ENCODE results near the gene MTUS2. TPM values are rescaled to one million over a fixed set of nuclear protein-coding genes. Genes with fewer than 3 reads are reported as not detected.

MTUS2 gene
- total and polyA plus RNA-seq, 2 of the 8 experiments (the other 6 are each of a cell fraction or from before 2014, with no cell fraction given) = 0.18 to 0.80 TPM

DNA sequence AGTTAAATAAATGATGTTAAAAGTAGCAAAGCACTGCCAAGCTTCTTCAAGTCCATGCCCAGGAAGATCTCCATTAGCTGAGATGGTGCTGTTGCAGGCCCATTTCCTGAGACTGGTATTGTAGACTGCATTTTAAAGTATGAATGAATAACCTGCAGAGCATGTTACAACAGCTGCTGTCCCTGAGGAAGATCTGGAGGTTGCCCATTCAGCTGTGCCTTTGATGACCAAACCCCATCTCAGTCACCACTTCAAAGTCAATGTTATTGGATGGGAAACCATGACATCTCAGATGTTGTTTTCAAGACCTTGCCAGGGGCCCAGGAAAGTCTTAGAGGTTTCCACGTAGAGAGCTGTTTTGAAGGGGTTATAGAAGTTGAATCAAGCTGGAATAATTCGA is 281.3 kb downstream of the MTUS2 start:
- H3K23ac ChIP-seq (ENCODE audit: insufficient read length) = no peak overlapping the region
- TF ChIP-seq CBX8 (IDR thresholded peaks at IDR 0.05; ENCODE audit: borderline replicate concordance, low read depth, low read length) (no peak), SUZ12 (IDR thresholded peaks at IDR 0.05; ENCODE audit: low read length) (no peak), KDM1A (IDR thresholded peaks at IDR 0.05; ENCODE audit: borderline replicate concordance, low read length) (no peak), POLR2A (IDR thresholded peaks at IDR 0.05; ENCODE audit: control extremely low read depth in 1 of 2, low read depth in 2 of 2, low read length in 2 of 2) (no peak), JUND (IDR thresholded peaks at IDR 0.05; ENCODE audit: low read length) (no peak), RBBP5 (IDR thresholded peaks at IDR 0.05; ENCODE audit: borderline replicate concordance, low read depth, low read length) (no peak), RXRA (IDR thresholded peaks at IDR 0.05; ENCODE audit: insufficient read depth, low read depth, low read length) (no peak), CTBP2 (IDR thresholded peaks at IDR 0.05; ENCODE audit: borderline replicate concordance, insufficient read depth, insufficient read length, low read length) (no peak), EZH2 (IDR thresholded peaks at IDR 0.05; ENCODE audit: low read depth, low read length, severe bottlenecking) (no peak), SAP30 (IDR thresholded peaks at IDR 0.05; ENCODE audit: insufficient read depth, insufficient replicate concordance, low read length) (no peak), RFX5 (IDR thresholded peaks at IDR 0.05; ENCODE audit: borderline replicate concordance, low read depth, low read length) (no peak), SP2 (IDR thresholded peaks at IDR 0.05; ENCODE audit: low read length) (no peak), JUN (IDR thresholded peaks at IDR 0.05; ENCODE audit: low read depth, low read length) (no peak), RAD21 (IDR thresholded peaks at IDR 0.05 in 1 of 2, conservative IDR thresholded peaks at IDR 0.05 in 1 of 2; ENCODE audit: low read depth in 2 of 2, low read length in 2 of 2) (no peak), CEBPB (IDR thresholded peaks at IDR 0.05; ENCODE audit: low read depth, low read length) (no peak)

More for the DNA sequence above, 281.3 kb downstream of the MTUS2 start:
- Histone ChIP-seq H3K27ac (ENCODE audit: low read depth, low read length) (no peak overlapping the region), H3K79me1 (ENCODE audit: low read depth, low read length) (no peaks in the 10 kb centered on the region), H3K36me3 (ENCODE audit: control insufficient read depth in 2 of 4, insufficient read depth in 4 of 4, low read length in 3 of 4) (no peaks in the 10 kb centered on the region), H2AFZ (ENCODE audit: low read length) (no peak overlapping the region), H3K79me2 (ENCODE audit: control insufficient read depth in 1 of 2, insufficient read depth in 2 of 2, low read length in 2 of 2) (no peaks in the 10 kb centered on the region), H4K5ac (ENCODE audit: insufficient read length, low read depth, low read length) (no peak overlapping the region), H3K56ac (replicated peaks; ENCODE audit: insufficient read length, low read depth, low read length) (no peak overlapping the region), H3K4me3 (ENCODE audit: extremely low read depth in 1 of 4, insufficient read depth in 2 of 4, low read depth in 3 of 4, low read length in 4 of 4) (no peak overlapping the region), H3K23me2 (ENCODE audit: low read depth, low read length) (no peaks in the 10 kb centered on the region), H2BK20ac (ENCODE audit: low read length) (no peak overlapping the region), H2BK15ac (ENCODE audit: low read length) (no peak overlapping the region), H4K8ac (ENCODE audit: extremely low read depth, insufficient read depth, low read length) (no peak overlapping the region), H3K9ac (replicated peaks in 1 of 4; ENCODE audit: extremely low read depth in 1 of 4, low read depth in 3 of 4, low read length in 3 of 4) (no peak overlapping the region), H2BK120ac (replicated peaks; ENCODE audit: low read depth, low read length) (no peak overlapping the region), H4K20me1 (replicated peaks in 1 of 2; ENCODE audit: control insufficient read depth in 1 of 2, insufficient read depth in 2 of 2, low read length in 2 of 2) (no peaks in the 10 kb centered on the region), H3K27me3 (replicated peaks in 1 of 4; ENCODE audit: control insufficient read depth in 3 of 4, extremely low read depth in 1 of 4, insufficient read depth in 3 of 4, low read length in 3 of 4) (no peaks in the 10 kb centered on the region), H2BK12ac (ENCODE audit: low read depth, low read length) (no peak overlapping the region), H3K4me2 (ENCODE audit: insufficient read depth in 1 of 2, low read depth in 2 of 2, low read length in 2 of 2) (no peak overlapping the region), H3K18ac (ENCODE audit: extremely low read depth, low read length) (no peak overlapping the region), H3K4ac (replicated peaks; ENCODE audit: insufficient read length, low read depth, low read length) (no peak overlapping the region), H4K91ac (replicated peaks; ENCODE audit: insufficient read length, low read length) (no peak overlapping the region), H3K14ac (ENCODE audit: insufficient read length) (no peak overlapping the region), H2AK5ac (ENCODE audit: low read depth, low read length) (no peak overlapping the region), H3K9me3 (ENCODE audit: insufficient read depth in 2 of 2, low read depth in 1 of 2, low read length in 1 of 2) (no peaks in the 10 kb centered on the region), H3K4me1 (replicated peaks in 1 of 4; ENCODE audit: control insufficient read depth in 3 of 4, insufficient read depth in 4 of 4, low read length in 3 of 4) (no peaks in the 10 kb centered on the region), H2BK5ac (ENCODE audit: low read depth, low read length) (no peak overlapping the region)
- WGBS, 2 experiments (ENCODE audit: extremely low coverage in 1 of 2, insufficient coverage in 1 of 2, insufficient read length in 1 of 2, insufficient replicate concordance in 2 of 2, low coverage in 1 of 2, low lambda C conversion rate in 2 of 2, missing lambda C conversion rate in 1 of 2) = 56% methylated on average over 2 of the region's 2 CpGs; no CpG with 5 or more reads in 1 of the 2 experiments
- CTCF ChIA-PET (ENCODE audit: partially characterized antibody) = no interaction called here
- no peak for DNase-seq (ENCODE audit: low read depth in 1 of 2, low spot score in 2 of 2)
- FAIRE-seq = no peak
- POLR2A ChIA-PET (ENCODE audit: partially characterized antibody) = no interaction called here
